Suppressor macrophage treated with lipopolysaccharide for 1 hour (primary cell): ENCODE measurements around the gene LARGE1.

ENCODE experiments used
- DNase-seq, 3 donors: peaks; one replicate each; pipeline ENCODE4 v3.0.0-alpha.2; 2020 to 2022

Gene LARGE1

GRCh38 chr22:33654173-33654895, 265.9 kb downstream of the LARGE1 start:
- no peak for DNase-seq

- no peak for DNase-seq
Measured at GRCh38 chr22:33653532-33654063, 266.7 kb downstream of the LARGE1 start.

- DNase-seq, result no peak
Measured at GRCh38 chr22:33652615-33653014, 267.7 kb downstream of the LARGE1 start.

GRCh38 chr22:33650244-33650643, 270.0 kb downstream of the LARGE1 start:
- no peak for DNase-seq

- no peak for DNase-seq
Measured at GRCh38 chr22:33648478-33648877, 271.8 kb downstream of the LARGE1 start.

- no peak for DNase-seq
Measured at GRCh38 chr22:33640900-33641299, 279.4 kb downstream of the LARGE1 start.

- DNase-seq, result no peak
Measured at GRCh38 chr22:33639588-33640254, 280.6 kb downstream of the LARGE1 start.

- DNase-seq, result no peak
Measured at GRCh38 chr22:33635766-33636165, 284.5 kb downstream of the LARGE1 start.

- DNase-seq, result no peak
Measured at GRCh38 chr22:33631777-33632176, 288.5 kb downstream of the LARGE1 start.

- DNase-seq, result no peak
Measured at GRCh38 chr22:33625959-33626358, 294.3 kb downstream of the LARGE1 start.

- DNase-seq, result no peak
Measured at GRCh38 chr22:33620085-33620484, 300.2 kb downstream of the LARGE1 start.

GRCh38 chr22:33606504-33606903, 313.8 kb downstream of the LARGE1 start:
- no peak for DNase-seq

GRCh38 chr22:33605666-33606065, 314.6 kb downstream of the LARGE1 start:
- no peak for DNase-seq

- no peak for DNase-seq
Measured at GRCh38 chr22:33605221-33605620, 315.1 kb downstream of the LARGE1 start.

GRCh38 chr22:33601062-33601461, 319.2 kb downstream of the LARGE1 start:
- DNase-seq, result no peak

GRCh38 chr22:33600595-33600994, 319.7 kb downstream of the LARGE1 start:
- no peak for DNase-seq

- no peak for DNase-seq
Measured at GRCh38 chr22:33600113-33600512, 320.2 kb downstream of the LARGE1 start.

GRCh38 chr22:33599596-33599995, 320.7 kb downstream of the LARGE1 start:
- DNase-seq, result no peak

- no peak for DNase-seq
Measured at GRCh38 chr22:33598821-33599220, 321.5 kb downstream of the LARGE1 start.

- DNase-seq, result no peak
Measured at GRCh38 chr22:33597274-33597985, 322.8 kb downstream of the LARGE1 start.

GRCh38 chr22:33593818-33594217, 326.5 kb downstream of the LARGE1 start:
- no peak for DNase-seq

- no peak for DNase-seq
Measured at GRCh38 chr22:33591946-33592345, 328.3 kb downstream of the LARGE1 start.

GRCh38 chr22:33589297-33589696, 331.0 kb downstream of the LARGE1 start:
- no peak for DNase-seq

GRCh38 chr22:33588860-33589259, 331.4 kb downstream of the LARGE1 start:
- DNase-seq, result no peak
